HL-60 (cell line): Measurements from ENCODE around the gene RYK.

ENCODE experiments used
- GABPA ChIP-seq: IDR thresholded peaks from 2 replicates; pipeline ENCODE4 v1.6.1; 2012; ENCODE audit warnings: low read depth
- POLR2AphosphoS5 ChIP-seq: IDR thresholded peaks from 2 replicates; pipeline ENCODE4 v1.6.1; 2012; ENCODE audit warnings: low read depth
- SPI1 ChIP-seq: IDR thresholded peaks from 2 replicates; pipeline ENCODE4 v1.6.1; 2012; ENCODE audit warnings: low read depth, mild to moderate bottlenecking, borderline replicate concordance
- TF ChIP-seq, protein P1 (sequence below): IDR thresholded peaks from one replicate; pipeline ENCODE4 v1.5.1; 2011; ENCODE audit warnings: low read length, control low read depth, inconsistent platforms; ENCODE audit not compliant: insufficient read depth
- TF ChIP-seq, protein P2 (sequence below): IDR thresholded peaks from 2 replicates; pipeline ENCODE4 v1.6.1; 2012; ENCODE audit warnings: low read depth; ENCODE audit not compliant: insufficient replicate concordance

DNA sequence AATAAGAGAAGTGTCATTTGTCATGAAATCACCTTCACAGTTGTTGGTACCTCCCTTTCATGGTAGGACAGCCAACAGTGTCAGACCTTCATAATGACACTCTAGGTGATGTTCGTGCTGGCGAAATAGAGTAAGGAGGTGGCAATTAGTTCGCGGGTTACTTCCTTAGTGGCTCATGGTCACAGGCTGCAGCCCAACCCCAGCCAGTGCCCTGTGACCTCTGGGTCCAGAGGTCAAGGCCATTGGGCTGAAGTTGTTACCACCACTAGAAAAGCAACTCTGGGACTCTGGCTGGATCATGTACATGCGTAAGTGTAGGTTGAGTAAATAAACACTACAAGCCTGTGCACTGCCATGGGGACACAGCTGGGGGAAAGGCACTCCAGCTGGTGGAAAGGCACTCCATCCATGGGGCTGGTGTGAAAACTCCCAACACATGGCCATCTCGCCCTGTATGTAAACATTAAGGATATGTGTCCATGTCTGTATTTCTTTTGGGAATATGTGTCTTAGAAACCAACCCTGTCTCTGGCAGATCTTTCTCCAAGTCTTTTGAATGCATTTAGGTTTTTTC, 106.7 kb downstream of the RYK start:
- TF ChIP-seq, protein P1, sequence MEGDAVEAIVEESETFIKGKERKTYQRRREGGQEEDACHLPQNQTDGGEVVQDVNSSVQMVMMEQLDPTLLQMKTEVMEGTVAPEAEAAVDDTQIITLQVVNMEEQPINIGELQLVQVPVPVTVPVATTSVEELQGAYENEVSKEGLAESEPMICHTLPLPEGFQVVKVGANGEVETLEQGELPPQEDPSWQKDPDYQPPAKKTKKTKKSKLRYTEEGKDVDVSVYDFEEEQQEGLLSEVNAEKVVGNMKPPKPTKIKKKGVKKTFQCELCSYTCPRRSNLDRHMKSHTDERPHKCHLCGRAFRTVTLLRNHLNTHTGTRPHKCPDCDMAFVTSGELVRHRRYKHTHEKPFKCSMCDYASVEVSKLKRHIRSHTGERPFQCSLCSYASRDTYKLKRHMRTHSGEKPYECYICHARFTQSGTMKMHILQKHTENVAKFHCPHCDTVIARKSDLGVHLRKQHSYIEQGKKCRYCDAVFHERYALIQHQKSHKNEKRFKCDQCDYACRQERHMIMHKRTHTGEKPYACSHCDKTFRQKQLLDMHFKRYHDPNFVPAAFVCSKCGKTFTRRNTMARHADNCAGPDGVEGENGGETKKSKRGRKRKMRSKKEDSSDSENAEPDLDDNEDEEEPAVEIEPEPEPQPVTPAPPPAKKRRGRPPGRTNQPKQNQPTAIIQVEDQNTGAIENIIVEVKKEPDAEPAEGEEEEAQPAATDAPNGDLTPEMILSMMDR = no peak
- TF ChIP-seq POLR2AphosphoS5 = no peak
- no peak for TF ChIP-seq SPI1
- no peak for TF ChIP-seq GABPA
- TF ChIP-seq, protein P2, sequence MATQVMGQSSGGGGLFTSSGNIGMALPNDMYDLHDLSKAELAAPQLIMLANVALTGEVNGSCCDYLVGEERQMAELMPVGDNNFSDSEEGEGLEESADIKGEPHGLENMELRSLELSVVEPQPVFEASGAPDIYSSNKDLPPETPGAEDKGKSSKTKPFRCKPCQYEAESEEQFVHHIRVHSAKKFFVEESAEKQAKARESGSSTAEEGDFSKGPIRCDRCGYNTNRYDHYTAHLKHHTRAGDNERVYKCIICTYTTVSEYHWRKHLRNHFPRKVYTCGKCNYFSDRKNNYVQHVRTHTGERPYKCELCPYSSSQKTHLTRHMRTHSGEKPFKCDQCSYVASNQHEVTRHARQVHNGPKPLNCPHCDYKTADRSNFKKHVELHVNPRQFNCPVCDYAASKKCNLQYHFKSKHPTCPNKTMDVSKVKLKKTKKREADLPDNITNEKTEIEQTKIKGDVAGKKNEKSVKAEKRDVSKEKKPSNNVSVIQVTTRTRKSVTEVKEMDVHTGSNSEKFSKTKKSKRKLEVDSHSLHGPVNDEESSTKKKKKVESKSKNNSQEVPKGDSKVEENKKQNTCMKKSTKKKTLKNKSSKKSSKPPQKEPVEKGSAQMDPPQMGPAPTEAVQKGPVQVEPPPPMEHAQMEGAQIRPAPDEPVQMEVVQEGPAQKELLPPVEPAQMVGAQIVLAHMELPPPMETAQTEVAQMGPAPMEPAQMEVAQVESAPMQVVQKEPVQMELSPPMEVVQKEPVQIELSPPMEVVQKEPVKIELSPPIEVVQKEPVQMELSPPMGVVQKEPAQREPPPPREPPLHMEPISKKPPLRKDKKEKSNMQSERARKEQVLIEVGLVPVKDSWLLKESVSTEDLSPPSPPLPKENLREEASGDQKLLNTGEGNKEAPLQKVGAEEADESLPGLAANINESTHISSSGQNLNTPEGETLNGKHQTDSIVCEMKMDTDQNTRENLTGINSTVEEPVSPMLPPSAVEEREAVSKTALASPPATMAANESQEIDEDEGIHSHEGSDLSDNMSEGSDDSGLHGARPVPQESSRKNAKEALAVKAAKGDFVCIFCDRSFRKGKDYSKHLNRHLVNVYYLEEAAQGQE = no peak
